ENCODE results near the gene ZBTB43. TPM values are rescaled to one million over a fixed set of nuclear protein-coding genes. Genes with fewer than 3 reads are reported as not detected.
A peak's percentile ranks its signal among the peaks of the same experiment; 100 is the strongest.
"Not testable (repeated sequence)": the region's sequence is repeated elsewhere in the genome, so short reads cannot be mapped to it uniquely, and the experiment has no call there.

ZBTB43 gene
- total RNA-seq, 1 donor from 2014 or later = 8.2 TPM

GRCh38 chr9:126791406-126792230, 13.2 kb upstream of the ZBTB43 start:
- DNase-seq = peak; percentile 47

GRCh38 chr9:126793686-126794417, 11.0 kb upstream of the ZBTB43 start:
- no peak for DNase-seq

GRCh38 chr9:126794441-126794840, 10.4 kb upstream of the ZBTB43 start:
- DNase-seq = no peak

- DNase-seq = no peak
Measured at GRCh38 chr9:126796758-126797157, 8.1 kb upstream of the ZBTB43 start.

GRCh38 chr9:126797903-126798302, 6.9 kb upstream of the ZBTB43 start:
- DNase-seq = no peak

- DNase-seq = no peak
Measured at GRCh38 chr9:126799034-126799433, 5.8 kb upstream of the ZBTB43 start.

GRCh38 chr9:126802318-126803059, 2.4 kb upstream of the ZBTB43 start:
- no peak for DNase-seq

GRCh38 chr9:126804198-126804695, 593 bp upstream of the ZBTB43 start:
- no peak for DNase-seq

- DNase-seq = peak; percentile 57
Measured at GRCh38 chr9:126805554-126806262, 868 bp downstream of the ZBTB43 start.

GRCh38 chr9:126806336-126806735, 1.5 kb downstream of the ZBTB43 start:
- DNase-seq = no peak

- DNase-seq = no peak
Measured at GRCh38 chr9:126809068-126809467, 4.2 kb downstream of the ZBTB43 start.

- DNase-seq = not testable (repeated sequence)
Measured at GRCh38 chr9:126810221-126810620, 5.4 kb downstream of the ZBTB43 start.

GRCh38 chr9:126813072-126813471, 8.2 kb downstream of the ZBTB43 start:
- DNase-seq = no peak

- no peak for DNase-seq
Measured at GRCh38 chr9:126814091-126814490, 9.3 kb downstream of the ZBTB43 start.

GRCh38 chr9:126817615-126818014, 12.8 kb downstream of the ZBTB43 start:
- not testable (repeated sequence) for DNase-seq

- no peak for DNase-seq
Measured at GRCh38 chr9:126818482-126818881, 13.6 kb downstream of the ZBTB43 start.

- no peak for DNase-seq
Measured at GRCh38 chr9:126819482-126819881, 14.6 kb downstream of the ZBTB43 start.

- DNase-seq = no peak
Measured at GRCh38 chr9:126822278-126822677, 17.4 kb downstream of the ZBTB43 start.

- DNase-seq = no peak
Measured at GRCh38 chr9:126822873-126823272, 18.0 kb downstream of the ZBTB43 start.

- not testable (repeated sequence) for DNase-seq
Measured at GRCh38 chr9:126824052-126824451, 19.2 kb downstream of the ZBTB43 start.

- DNase-seq = no peak
Measured at GRCh38 chr9:126827227-126827626, 22.4 kb downstream of the ZBTB43 start.

- no peak for DNase-seq
Measured at GRCh38 chr9:126829035-126829434, 24.2 kb downstream of the ZBTB43 start.
